IMR-90 (cell line): Measurements from ENCODE around the gene TSTD2. TPM values are rescaled to one million over a fixed set of nuclear protein-coding genes. Genes with fewer than 3 reads are reported as not detected.

Experiments used
- ATAC-seq: fragments of 200-7000 bp; cut with Tn5 transposase; 2 replicates; pipeline ENCODE4 v1.9.1; 2020; ENCODE audit warnings: low read depth, mild to moderate bottlenecking, moderate library complexity
- BruUV-seq: library from RNA; stranded (reverse); fragments of 400-500 nt; replicated peaks from 2 replicates; lab custom pipeline; 2021; lab: Mats Ljungman, UMichigan
- CTCF ChIA-PET: fragments of 300-600 bp; formaldehyde crosslinking; extraction: SDS; loops from one replicate; lab custom pipeline; 2021; ENCODE audit warnings: antibody characterized with exemption; lab: Yijun Ruan, JAX
- POLR2A ChIA-PET: fragments of 300-600 bp; sonication (Branson Sonifier 250); formaldehyde crosslinking; loops from one replicate; lab custom pipeline; 2022; ENCODE audit warnings: antibody characterized with exemption; ENCODE audit not compliant: unreplicated experiment; lab: Charles Lee
- DNase-seq: peaks from one replicate; pipeline ENCODE4 v3.0.0; 2013
- H2AFZ ChIP-seq: replicated peaks from 2 replicates; pipeline ENCODE3; 2013; ENCODE audit warnings: low read length, mild to moderate bottlenecking; ENCODE audit not compliant: poor library complexity
- H2AK5ac ChIP-seq: 2 replicates; pipeline ENCODE4 v1.6.1; 2013; ENCODE audit warnings: low read depth, low read length, inconsistent platforms
- H2AK9ac ChIP-seq: replicated peaks from 2 replicates; pipeline ENCODE3; 2013; ENCODE audit warnings: mild to moderate bottlenecking, low read depth, low read length, moderate library complexity; ENCODE audit not compliant: poor library complexity
- H2BK120ac ChIP-seq: 2 replicates; pipeline ENCODE4 v1.6.1; 2013; ENCODE audit warnings: low read depth, low read length, inconsistent platforms
- H2BK15ac ChIP-seq: 3 replicates; pipeline ENCODE4 v1.6.1; 2013; ENCODE audit warnings: low read depth, low read length, inconsistent platforms
- H2BK20ac ChIP-seq: 2 replicates; pipeline ENCODE4 v1.6.1; 2013; ENCODE audit warnings: low read depth, mild to moderate bottlenecking, inconsistent platforms, low read length, moderate library complexity
- H2BK5ac ChIP-seq: 2 replicates; pipeline ENCODE4 v1.6.1; 2013; ENCODE audit warnings: mild to moderate bottlenecking, low read depth, low read length, inconsistent platforms; ENCODE audit not compliant: poor library complexity, severe bottlenecking
- H3K14ac ChIP-seq: replicated peaks from 2 replicates; pipeline ENCODE4 v1.6.1; 2013; ENCODE audit warnings: low read depth, low read length, inconsistent platforms
- H3K18ac ChIP-seq: 2 replicates; pipeline ENCODE4 v1.6.1; 2013; ENCODE audit warnings: low read depth, low read length, control low read depth
- H3K23ac ChIP-seq: 2 replicates; pipeline ENCODE4 v1.6.1; 2013; ENCODE audit warnings: low read depth, low read length, inconsistent platforms
- H3K27ac ChIP-seq: 2 replicates; pipeline ENCODE4 v1.5.1; 2013; ENCODE audit warnings: mild to moderate bottlenecking, control low read depth, low read length; ENCODE audit not compliant: insufficient read depth
- H3K27me3 ChIP-seq: 2 replicates; pipeline ENCODE4 v1.6.1; 2013; ENCODE audit warnings: low read length; ENCODE audit not compliant: control insufficient read depth, insufficient read depth
- H3K36me3 ChIP-seq: 2 replicates; pipeline ENCODE4 v1.6.1; 2013; ENCODE audit warnings: low read length, mixed read lengths; ENCODE audit not compliant: control insufficient read depth, insufficient read depth
- H3K4ac ChIP-seq: 2 replicates; pipeline ENCODE4 v1.6.1; 2013; ENCODE audit warnings: low read depth, low read length, inconsistent platforms
- H3K4me1 ChIP-seq: 2 replicates; pipeline ENCODE4 v1.6.1; 2013; ENCODE audit warnings: low read length, mixed read lengths; ENCODE audit not compliant: control insufficient read depth, insufficient read depth
- H3K4me2 ChIP-seq: 2 replicates; pipeline ENCODE4 v1.6.1; 2013; ENCODE audit warnings: low read depth, mild to moderate bottlenecking, control low read depth, low read length, moderate library complexity
- H3K4me3 ChIP-seq: 2 replicates; pipeline ENCODE4 v1.5.1; 2013; ENCODE audit warnings: low read depth, mild to moderate bottlenecking, control low read depth, low read length, moderate library complexity; ENCODE audit not compliant: insufficient read depth
- H3K56ac ChIP-seq: 2 replicates; pipeline ENCODE4 v1.6.1; 2013; ENCODE audit warnings: low read length, inconsistent platforms; ENCODE audit not compliant: insufficient read depth; ENCODE audit errors: extremely low read depth
- H3K79me1 ChIP-seq, 2 experiments: 2 replicates each; pipeline ENCODE4 v1.6.1; 2013; ENCODE audit warnings: low read length in 2 of 2, inconsistent platforms in 1 of 2, low read depth in 1 of 2
- H3K9ac ChIP-seq: 2 replicates; pipeline ENCODE4 v1.6.1; 2013; ENCODE audit warnings: low read depth, low read length, control low read depth
- H3K9me1 ChIP-seq: 2 replicates; pipeline ENCODE4 v1.6.1; 2013; ENCODE audit warnings: low read length, inconsistent platforms; ENCODE audit not compliant: insufficient read depth
- H3K9me3 ChIP-seq: 2 replicates; pipeline ENCODE4 v1.6.1; 2013; ENCODE audit warnings: low read length; ENCODE audit not compliant: control insufficient read depth, insufficient read depth
- H4K20me1 ChIP-seq: 2 replicates; pipeline ENCODE4 v1.6.1; 2013; ENCODE audit warnings: low read length, inconsistent platforms; ENCODE audit not compliant: insufficient read depth
- H4K5ac ChIP-seq: 2 replicates; pipeline ENCODE4 v1.6.1; 2013; ENCODE audit warnings: mild to moderate bottlenecking, low read depth, low read length, control low read depth
- H4K8ac ChIP-seq, 2 experiments: 2 replicates each; pipeline ENCODE4 v1.6.1; 2013; ENCODE audit warnings: low read depth in 2 of 2, low read length in 2 of 2, control low read depth in 1 of 2, inconsistent platforms in 1 of 2
- H4K91ac ChIP-seq: 2 replicates; pipeline ENCODE4 v1.6.1; 2013; ENCODE audit warnings: low read depth, low read length, inconsistent platforms; ENCODE audit not compliant: insufficient read depth
- WGBS, 2 experiments: methylation state at CpG; one replicate each; pipeline versions ENCODE4 v1.1.5 to v1.1.7; 2013; ENCODE audit warnings: missing lambda C conversion rate in 2 of 2; ENCODE audit not compliant: insufficient read length in 1 of 2; ENCODE audit errors: extremely low coverage in 2 of 2; 5-methylcytosine and 5-hydroxymethylcytosine counted together
- dilution Hi-C: fragments of 300-500 bp; cut with HindIII; formaldehyde crosslinking; loops from one replicate; pipeline ENCODE4 v1.14.3; 2018; ENCODE audit warnings: low sequenced_read_pairs; ENCODE audit not compliant: unreplicated experiment
- in situ Hi-C: fragments of 300-500 bp; cut with MboI; formaldehyde crosslinking; loops from 3 replicates; pipeline ENCODE4 v1.14.3; 2019; ENCODE audit warnings: low sequenced_read_pairs, inconsistent platforms, mixed read lengths
- intact Hi-C: fragments of 100-400 bp; cut with micrococcal nuclease; formaldehyde crosslinking; loops from 2 replicates; pipeline ENCODE4 v1.10.0; 2022
- polyA plus RNA-seq, 3 experiments: library from polyadenylated mRNA; depleted of rRNA; stranded (reverse); fragments of >200 nt; gene quantifications; 2 replicates each; pipeline ENCODE4 v1.2.3, GENCODE V29; 2012; ENCODE audit warnings: low replicate concordance in 1 of 3
- total RNA-seq: library from RNA; depleted of rRNA; stranded (reverse); fragments of >200 nt; gene quantifications from 2 replicates; pipeline ENCODE4 v1.2.3, GENCODE V29; 2012
- TF ChIP-seq, protein P1 (sequence below): fragments of 150-350 bp; IDR thresholded peaks from 2 replicates; pipeline ENCODE4 v1.6.1; 2016; ENCODE audit warnings: low read depth, mild to moderate bottlenecking, low read length, moderate library complexity, borderline replicate concordance

The TSTD2 gene
- total and polyA plus RNA-seq, 2 of the 4 experiments (the other 2 are of a cell fraction) = 11.2 to 16.3 TPM

DNA sequence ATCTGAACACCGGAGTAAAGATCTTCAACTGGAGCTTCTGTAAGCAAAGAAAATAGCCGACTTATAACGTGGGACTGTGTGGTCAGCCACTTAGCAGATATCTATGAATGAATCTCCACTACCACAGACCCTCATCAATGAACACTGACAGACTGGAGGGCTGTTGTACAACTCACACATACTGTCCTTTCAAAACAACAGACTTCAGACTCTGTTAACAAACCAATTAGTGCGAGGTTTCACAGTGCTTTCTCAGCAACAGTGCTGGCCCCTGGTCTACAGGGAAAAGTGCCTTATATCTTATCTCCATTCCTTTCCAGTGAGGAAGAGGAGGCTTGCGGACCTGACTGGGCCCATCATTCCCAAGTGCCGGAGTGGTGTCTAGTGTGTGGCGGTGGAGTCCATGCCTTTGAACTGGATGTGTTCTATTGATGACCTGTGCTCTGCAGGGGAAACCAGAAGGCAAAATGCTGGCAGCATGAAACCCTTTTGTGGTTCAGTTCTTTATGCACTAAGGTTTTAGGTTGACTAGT is 33.8 kb downstream of the TSTD2 start:
- Histone ChIP-seq H3K27ac (no peak overlapping the region), H3K4me2 (no peak overlapping the region)

More for the DNA sequence above, 33.8 kb downstream of the TSTD2 start:
- Histone ChIP-seq H2BK120ac (no peak overlapping the region), H3K36me3 (peaks cover 23% of the 10 kb centered on the region), H4K8ac (no peak overlapping the region), H3K23ac (no peak overlapping the region), H3K56ac (no peak overlapping the region), H4K91ac (no peak overlapping the region), H2AFZ (no peak overlapping the region), H3K18ac (no peak overlapping the region), H3K9me3 (no peaks in the 10 kb centered on the region), H4K5ac (no peak overlapping the region), H3K14ac (no peak overlapping the region), H2BK5ac (no peak overlapping the region), H3K79me1 (no peaks in the 10 kb centered on the region), H2BK15ac (no peak overlapping the region), H2BK20ac (no peak overlapping the region), H3K4ac (no peak overlapping the region), H3K9me1 (no peaks in the 10 kb centered on the region; the same call in 1 of the 2 replicates), H2AK9ac (no peak overlapping the region), H4K20me1 (no peaks in the 10 kb centered on the region), H3K4me1 (no peaks in the 10 kb centered on the region; the same call in 1 of the 2 replicates), H2AK5ac (no peak overlapping the region), H3K27me3 (no peaks in the 10 kb centered on the region), H3K9ac (no peak overlapping the region), H3K4me3 (no peak overlapping the region)
- in situ Hi-C loops = no loop called here
- intact Hi-C loops = loop anchor here (5.0 kb wide), 1 partner anchor 742 kb away; no protein-coding TSS in a partner anchor
- POLR2A ChIA-PET = no interaction called here
- ATAC-seq (no peak), DNase-seq (no peak)
- no TSS peak for BruUV-seq
- WGBS, 2 experiments = 60% methylated on average over 2 of the region's 7 CpGs; no CpG with 5 or more reads in 1 of the 2 experiments
- CTCF ChIA-PET = interaction anchor here (0.7 to 6.6 kb wide), 21 partner anchors 8 to 742 kb away, joined by 3 to 119 read pairs (median 5); partner anchors contain the start of genes NCBP1, TDRD7, TMOD1 and TSTD2
- dilution Hi-C loops = no loop called here
- TF ChIP-seq, protein P1, sequence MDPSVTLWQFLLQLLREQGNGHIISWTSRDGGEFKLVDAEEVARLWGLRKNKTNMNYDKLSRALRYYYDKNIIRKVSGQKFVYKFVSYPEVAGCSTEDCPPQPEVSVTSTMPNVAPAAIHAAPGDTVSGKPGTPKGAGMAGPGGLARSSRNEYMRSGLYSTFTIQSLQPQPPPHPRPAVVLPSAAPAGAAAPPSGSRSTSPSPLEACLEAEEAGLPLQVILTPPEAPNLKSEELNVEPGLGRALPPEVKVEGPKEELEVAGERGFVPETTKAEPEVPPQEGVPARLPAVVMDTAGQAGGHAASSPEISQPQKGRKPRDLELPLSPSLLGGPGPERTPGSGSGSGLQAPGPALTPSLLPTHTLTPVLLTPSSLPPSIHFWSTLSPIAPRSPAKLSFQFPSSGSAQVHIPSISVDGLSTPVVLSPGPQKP = no peak
